ENCODE measurements around the gene PDE10A. TPM values are rescaled to one million over a fixed set of nuclear protein-coding genes. Genes with fewer than 3 reads are reported as not detected.

Gene PDE10A
- total and polyA plus RNA-seq, 2 of the 8 experiments (the other 6 are each of a cell fraction or from before 2014, with no cell fraction given), result 1.1 to 2.4 TPM

DNA sequence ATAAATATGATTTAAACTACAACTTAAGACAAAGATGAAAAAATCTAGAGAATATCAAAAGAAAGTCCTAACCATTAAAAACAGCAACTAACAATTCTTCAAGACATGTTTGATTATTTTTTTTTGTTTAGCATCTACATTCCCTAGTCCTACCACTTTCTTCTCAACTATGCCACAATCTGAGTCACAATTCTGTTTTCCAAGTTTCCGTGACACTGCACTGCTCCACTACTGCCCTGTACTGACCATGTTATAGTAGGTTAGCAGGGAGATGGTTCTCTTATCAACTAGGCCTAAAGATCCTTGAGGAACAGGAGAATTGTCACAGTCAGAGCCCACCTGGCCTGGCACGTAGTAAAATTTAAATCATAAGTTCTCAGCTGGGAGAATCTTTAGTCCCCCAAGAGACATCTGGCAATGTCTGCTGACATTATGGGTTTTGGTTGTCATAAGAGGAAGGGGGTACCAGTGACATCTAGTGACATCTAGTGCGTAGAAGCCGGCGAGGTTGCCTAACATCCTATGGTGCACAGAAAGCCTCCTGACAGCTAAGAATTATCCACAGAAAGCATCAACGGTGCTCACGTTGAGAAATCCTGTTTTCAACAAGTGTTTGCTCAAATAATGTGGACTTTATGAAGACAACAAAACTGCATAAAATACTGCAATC lies 100.5 kb downstream of the PDE10A start:
- Histone ChIP-seq H2BK20ac (ENCODE audit: low read length) (no peak overlapping the region), H3K27me3 (replicated peaks in 1 of 4; ENCODE audit: control insufficient read depth in 3 of 4, extremely low read depth in 1 of 4, insufficient read depth in 3 of 4, low read length in 3 of 4) (no peaks in the 10 kb centered on the region), H2BK5ac (ENCODE audit: low read depth, low read length) (no peak overlapping the region), H3K23me2 (ENCODE audit: low read depth, low read length) (no peaks in the 10 kb centered on the region), H2AK5ac (ENCODE audit: low read depth, low read length) (no peak overlapping the region), H3K9me3 (ENCODE audit: insufficient read depth in 2 of 2, low read depth in 1 of 2, low read length in 1 of 2) (peaks cover 5 to 11% of the 10 kb centered on the region in 2 experiments), H4K8ac (ENCODE audit: extremely low read depth, insufficient read depth, low read length) (no peak overlapping the region), H3K4ac (replicated peaks; ENCODE audit: insufficient read length, low read depth, low read length) (no peak overlapping the region), H3K56ac (replicated peaks; ENCODE audit: insufficient read length, low read depth, low read length) (no peak overlapping the region), H2AFZ (ENCODE audit: low read length) (no peak overlapping the region), H3K4me3 (ENCODE audit: extremely low read depth in 1 of 4, insufficient read depth in 2 of 4, low read depth in 3 of 4, low read length in 4 of 4) (no peak overlapping the region), H3K18ac (ENCODE audit: extremely low read depth, low read length) (no peak overlapping the region), H4K20me1 (replicated peaks in 1 of 2; ENCODE audit: control insufficient read depth in 1 of 2, insufficient read depth in 2 of 2, low read length in 2 of 2) (no peaks in the 10 kb centered on the region), H4K5ac (ENCODE audit: insufficient read length, low read depth, low read length) (no peak overlapping the region), H3K27ac (ENCODE audit: low read depth, low read length) (no peak overlapping the region), H4K91ac (replicated peaks; ENCODE audit: insufficient read length, low read length) (no peak overlapping the region), H3K79me1 (ENCODE audit: low read depth, low read length) (no peaks in the 10 kb centered on the region), H3K4me2 (ENCODE audit: insufficient read depth in 1 of 2, low read depth in 2 of 2, low read length in 2 of 2) (no peak overlapping the region), H3K23ac (ENCODE audit: insufficient read length) (no peak overlapping the region), H3K36me3 (ENCODE audit: control insufficient read depth in 2 of 4, insufficient read depth in 4 of 4, low read length in 3 of 4) (no peaks in the 10 kb centered on the region), H3K4me1 (replicated peaks in 1 of 4; ENCODE audit: control insufficient read depth in 3 of 4, insufficient read depth in 4 of 4, low read length in 3 of 4) (no peaks in the 10 kb centered on the region), H2BK12ac (ENCODE audit: low read depth, low read length) (no peak overlapping the region), H3K14ac (ENCODE audit: insufficient read length) (no peak overlapping the region), H3K9ac (replicated peaks in 1 of 4; ENCODE audit: extremely low read depth in 1 of 4, low read depth in 3 of 4, low read length in 3 of 4) (no peak overlapping the region), H2BK120ac (replicated peaks; ENCODE audit: low read depth, low read length) (no peak overlapping the region), H2BK15ac (ENCODE audit: low read length) (no peak overlapping the region), H3K79me2 (ENCODE audit: control insufficient read depth in 1 of 2, insufficient read depth in 2 of 2, low read length in 2 of 2) (no peaks in the 10 kb centered on the region)
- FAIRE-seq, result no peak
- 80% methylated on average over 7 of the region's 7 CpGs; no CpG with 5 or more reads in 1 of the 2 experiments for WGBS, 2 experiments (ENCODE audit: extremely low coverage in 1 of 2, insufficient coverage in 1 of 2, insufficient read length in 1 of 2, insufficient replicate concordance in 2 of 2, low coverage in 1 of 2, low lambda C conversion rate in 2 of 2, missing lambda C conversion rate in 1 of 2)
- ChIA-PET CTCF (ENCODE audit: partially characterized antibody) (no interaction called here), POLR2A (ENCODE audit: partially characterized antibody) (no interaction called here)
- no peak for DNase-seq (ENCODE audit: low read depth in 1 of 2, low spot score in 2 of 2)
